ENCODE data around the gene RSAD2. TPM values are rescaled to one million over a fixed set of nuclear protein-coding genes. Genes with fewer than 3 reads are reported as not detected.

Gene RSAD2
- total RNA-seq, 1 donor from 2014 or later: 0.32 TPM

DNA sequence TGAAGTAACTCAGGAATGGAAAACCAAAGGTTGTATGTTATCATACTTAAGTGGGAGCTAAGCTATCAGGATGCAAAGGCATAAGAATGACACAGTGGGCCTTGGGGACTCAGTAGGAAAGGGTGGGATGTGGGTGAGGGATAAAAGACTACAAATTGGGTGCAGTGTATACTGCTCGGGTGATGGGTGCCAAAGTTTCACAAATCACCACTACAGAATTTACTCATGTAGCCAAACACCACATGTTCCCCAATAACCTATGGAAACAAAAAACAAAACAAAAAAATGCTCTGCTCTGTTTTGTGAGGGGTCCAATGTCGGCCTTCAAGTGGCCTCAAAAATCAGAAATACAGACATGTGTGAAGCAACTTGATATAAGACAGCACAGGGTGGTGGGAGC is 30.7 kb downstream of the RSAD2 start:
- no peaks in the 10 kb centered on the region for H3K36me3 ChIP-seq
- TF ChIP-seq CTCF (IDR thresholded peaks at IDR 0.05): no peak
- DNase-seq (ENCODE audit: low spot score in 2 of 2): no peak
- H3K4me3 ChIP-seq: no peak overlapping the region
- no peaks in the 10 kb centered on the region for H3K4me1 ChIP-seq
- intact Hi-C loops (cut with DNase I): no loop called here
- H3K9me3 ChIP-seq: no peaks in the 10 kb centered on the region
- H3K27me3 ChIP-seq: no peaks in the 10 kb centered on the region
- H3K27ac ChIP-seq: no peak overlapping the region

DNA sequence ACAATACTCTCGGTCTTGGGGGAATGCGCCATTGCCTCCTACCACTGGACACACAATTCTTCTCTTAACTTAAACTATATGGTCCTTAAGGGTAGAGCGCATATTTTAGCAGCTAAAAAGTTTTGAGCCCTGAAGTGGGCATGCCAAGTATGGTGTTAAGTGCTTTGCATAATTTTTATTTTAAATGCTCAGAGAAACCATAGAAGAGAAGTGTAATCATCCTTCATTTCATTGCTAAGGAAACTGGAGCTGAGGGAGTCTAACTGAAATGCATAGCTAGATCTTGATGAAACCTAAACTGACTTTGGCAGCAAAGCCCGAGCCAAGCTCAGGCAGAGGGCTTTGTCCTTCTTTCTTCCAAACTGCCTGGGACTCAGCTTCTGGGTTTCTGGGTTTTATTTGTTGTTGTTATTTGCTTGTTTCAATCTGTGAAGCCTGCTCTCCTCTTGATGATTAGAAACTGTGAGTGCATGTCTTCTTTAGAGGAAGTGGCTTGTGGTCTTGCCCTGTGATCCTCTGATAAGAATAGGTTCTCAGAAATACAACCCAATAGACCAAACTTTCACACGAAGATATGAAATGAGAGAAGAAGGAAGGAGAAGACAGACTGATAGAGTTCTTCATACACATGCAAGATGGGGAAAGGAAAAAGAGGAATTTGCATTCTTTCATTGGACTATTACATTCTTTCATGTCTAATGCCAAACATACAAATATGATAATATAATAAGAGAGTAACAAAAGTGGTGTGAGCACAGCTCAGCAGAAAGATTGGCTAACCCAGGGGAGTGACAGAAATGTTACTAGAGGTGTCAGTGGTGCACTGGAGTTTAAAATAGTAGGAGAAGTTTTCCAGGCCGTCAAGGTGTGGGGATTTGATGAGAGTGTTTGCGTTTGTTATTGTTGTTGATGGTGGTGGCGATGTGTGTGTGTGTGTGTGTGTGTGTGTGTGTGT is 32.1 kb downstream of the RSAD2 start:
- Histone ChIP-seq H3K4me1 (no peaks in the 10 kb centered on the region), H3K4me3 (no peak overlapping the region), H3K9me3 (no peaks in the 10 kb centered on the region), H3K27ac (no peak overlapping the region), H3K36me3 (no peaks in the 10 kb centered on the region), H3K27me3 (no peaks in the 10 kb centered on the region)
- intact Hi-C loops (cut with DNase I): no loop called here
- no peak for TF ChIP-seq CTCF (IDR thresholded peaks at IDR 0.05)
- no peak for DNase-seq (ENCODE audit: low spot score in 2 of 2)

GRCh38 chr2:6911721-6912120 is 34.1 kb downstream of the RSAD2 start:
- TF ChIP-seq CTCF (IDR thresholded peaks at IDR 0.05): no peak
- intact Hi-C loops (cut with DNase I): no loop called here
- H3K36me3 ChIP-seq: no peaks in the 10 kb centered on the region
- no peak overlapping the region for H3K27ac ChIP-seq
- no peaks in the 10 kb centered on the region for H3K27me3 ChIP-seq
- no peak for DNase-seq (ENCODE audit: low spot score in 2 of 2)
- H3K4me1 ChIP-seq: no peaks in the 10 kb centered on the region
- no peak overlapping the region for H3K4me3 ChIP-seq
- H3K9me3 ChIP-seq: no peaks in the 10 kb centered on the region

DNA sequence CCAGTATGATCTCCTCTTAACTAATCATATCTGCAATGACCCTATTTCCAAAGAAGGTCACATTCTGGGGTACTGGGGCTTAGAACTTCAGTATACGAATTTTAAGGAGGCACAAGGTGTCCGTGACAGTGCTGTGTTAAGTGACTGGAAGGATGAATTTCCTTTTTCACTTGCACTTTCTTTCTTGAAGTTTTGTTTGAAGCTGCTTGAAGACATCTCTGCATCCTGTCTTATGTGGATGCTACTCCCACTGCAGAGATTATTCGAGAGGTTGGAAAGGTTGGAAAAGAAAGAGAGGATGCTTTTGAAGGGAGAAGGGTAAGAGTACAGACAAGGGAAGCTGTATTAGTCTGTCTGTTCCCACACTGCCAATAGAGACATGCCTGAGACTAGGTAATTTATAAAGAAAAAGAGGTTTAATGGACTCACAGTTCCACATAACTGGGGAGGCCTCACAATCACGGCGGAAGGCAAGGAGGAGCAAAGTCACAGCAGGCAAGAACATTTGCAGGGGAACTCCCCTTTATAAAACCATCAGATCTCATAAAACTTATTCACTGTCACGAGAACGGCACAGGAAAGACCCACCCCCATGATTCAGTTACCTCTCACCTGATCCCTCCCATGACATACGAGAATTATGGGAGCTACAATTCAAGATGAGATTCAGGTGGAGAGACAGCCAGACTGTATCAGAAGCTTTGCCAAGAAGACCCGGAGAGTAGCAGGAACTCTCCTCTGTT is 36.0 kb downstream of the RSAD2 start:
- Histone ChIP-seq H3K27ac (no peak overlapping the region), H3K4me1 (peaks cover 3 to 6% of the 10 kb centered on the region in 2 donors), H3K36me3 (no peaks in the 10 kb centered on the region), H3K9me3 (no peaks in the 10 kb centered on the region), H3K27me3 (no peaks in the 10 kb centered on the region), H3K4me3 (no peak overlapping the region)
- TF ChIP-seq CTCF (IDR thresholded peaks at IDR 0.05): no peak
- no peak for DNase-seq (ENCODE audit: low spot score in 2 of 2)
- intact Hi-C loops (cut with DNase I): no loop called here

DNA sequence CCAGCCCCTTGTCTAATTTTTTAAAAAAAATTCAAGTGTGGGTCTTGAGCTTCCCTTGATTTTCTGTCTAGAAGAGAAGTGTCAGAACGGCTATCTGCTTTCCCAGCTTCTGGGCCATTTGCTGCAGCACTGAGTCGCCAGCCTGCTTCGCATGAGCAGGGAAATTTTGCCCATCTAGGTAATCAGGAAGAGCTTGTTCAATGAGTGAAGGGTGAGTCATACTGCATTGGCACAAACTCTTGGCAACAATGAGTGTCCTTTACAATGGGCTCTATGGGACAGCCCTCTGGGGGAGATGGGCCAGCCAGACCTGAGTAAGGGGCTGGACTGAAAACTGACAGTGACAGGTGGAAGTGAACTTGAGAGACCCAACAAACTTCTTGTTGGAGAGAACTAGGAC is 37.3 kb downstream of the RSAD2 start:
- Histone ChIP-seq H3K9me3 (no peaks in the 10 kb centered on the region), H3K4me1 (peaks cover 3 to 6% of the 10 kb centered on the region in 2 donors), H3K36me3 (no peaks in the 10 kb centered on the region), H3K27ac (no peak overlapping the region), H3K4me3 (no peak overlapping the region), H3K27me3 (no peaks in the 10 kb centered on the region)
- DNase-seq (ENCODE audit: low spot score in 2 of 2): no peak
- intact Hi-C loops (cut with DNase I): loop anchor here (5.0 kb wide), 1 partner anchor 97 kb away; no protein-coding TSS in a partner anchor
- no peak for TF ChIP-seq CTCF (IDR thresholded peaks at IDR 0.05)

All from ascending aorta (tissue), 2 donors.